PC-9 (cell line): ENCODE data around the gene FAM181B. TPM values are rescaled to one million over a fixed set of nuclear protein-coding genes. Genes with fewer than 3 reads are reported as not detected.
A peak's percentile ranks its signal among the peaks of the same experiment; 100 is the strongest.

Source experiments
- BruUV-seq: library from RNA; stranded (reverse); fragments of 400-500 nt; replicated peaks from 2 replicates; lab custom pipeline; 2021; lab: Mats Ljungman, UMichigan
- CTCF ChIA-PET: fragments of 300-600 bp; sonication (Branson Sonifier 250); formaldehyde crosslinking; loops from one replicate; lab custom pipeline; 2022; ENCODE audit warnings: antibody characterized with exemption; lab: Charles Lee
- POLR2A ChIA-PET: fragments of 300-600 bp; sonication (Branson Sonifier 250); formaldehyde crosslinking; loops from one replicate; lab custom pipeline; 2022; ENCODE audit warnings: antibody characterized with exemption; ENCODE audit not compliant: unreplicated experiment; lab: Charles Lee
- DNase-seq, 2 experiments: peaks; one replicate each; pipeline versions ENCODE4 v3.0.0 to v3.0.0-alpha.2; 2015 to 2022; ENCODE audit warnings: mixed read lengths in 1 of 2
- H2AFZ ChIP-seq: fragments of 200-600 bp; sonication (generic); 2 replicates; pipeline ENCODE4 v1.8.1; 2017; ENCODE audit warnings: antibody characterized with exemption
- H3F3A ChIP-seq: fragments of 200-600 bp; sonication (generic); 2 replicates; pipeline ENCODE4 v1.8.1; 2017; ENCODE audit warnings: antibody characterized with exemption, mild to moderate bottlenecking, low read depth; ENCODE audit not compliant: insufficient read depth
- H3K27ac ChIP-seq: fragments of 200-600 bp; sonication (generic); 2 replicates; pipeline ENCODE4 v1.6.1; 2016; ENCODE audit warnings: mixed run types
- H3K27me3 ChIP-seq: fragments of 200-600 bp; sonication (generic); 2 replicates; pipeline ENCODE4 v1.6.1; 2016; ENCODE audit warnings: low read depth, mixed run types; ENCODE audit not compliant: insufficient read depth
- H3K36me3 ChIP-seq: fragments of 200-600 bp; sonication (generic); 2 replicates; pipeline ENCODE4 v1.6.1; 2016; ENCODE audit warnings: low read depth, mixed run types
- H3K4me1 ChIP-seq: fragments of 200-600 bp; sonication (generic); replicated peaks from 2 replicates; pipeline ENCODE4 v1.6.1; 2016; ENCODE audit warnings: mixed run types; ENCODE audit not compliant: insufficient read depth
- H3K4me2 ChIP-seq: fragments of 200-600 bp; sonication (generic); 2 replicates; pipeline ENCODE4 v1.6.1; 2017; ENCODE audit warnings: mixed run types
- H3K4me3 ChIP-seq: fragments of 200-600 bp; sonication (generic); 2 replicates; pipeline ENCODE4 v1.6.1; 2016; ENCODE audit warnings: mixed run types
- H3K79me2 ChIP-seq: fragments of 200-600 bp; sonication (generic); 2 replicates; pipeline ENCODE4 v1.6.1; 2017; ENCODE audit warnings: low read depth, mixed run types
- H3K9me2 ChIP-seq: fragments of 200-600 bp; sonication (generic); 2 replicates; pipeline ENCODE4 v1.8.1; 2017; ENCODE audit warnings: mild to moderate bottlenecking; ENCODE audit not compliant: insufficient read depth
- H3K9me3 ChIP-seq: fragments of 200-600 bp; sonication (generic); 2 replicates; pipeline ENCODE4 v1.8.1; 2016; ENCODE audit warnings: low read depth; ENCODE audit not compliant: insufficient read depth
- H4K20me1 ChIP-seq: fragments of 200-600 bp; sonication (generic); 2 replicates; pipeline ENCODE4 v1.8.1; 2017; ENCODE audit not compliant: insufficient read depth
- CTCF ChIP-seq: fragments of 200-600 bp; sonication (generic); conservative IDR thresholded peaks from 2 replicates; pipeline ENCODE4 v1.6.1; 2017; ENCODE audit warnings: mixed run types, antibody characterized with exemption, mild to moderate bottlenecking, moderate library complexity
- EZH2 ChIP-seq: fragments of 200-600 bp; sonication (generic); IDR thresholded peaks from 2 replicates; pipeline ENCODE4 v1.8.0; 2017; ENCODE audit warnings: antibody characterized with exemption, low read depth
- intact Hi-C: fragments of 100-400 bp; cut with micrococcal nuclease; formaldehyde crosslinking; loops from one replicate; pipeline ENCODE4 v1.10.0; 2022; ENCODE audit not compliant: unreplicated experiment
- total RNA-seq: library from RNA; stranded (reverse); gene quantifications from 2 replicates; pipeline ENCODE4 v1.2.3, GENCODE V29; 2021

Gene FAM181B
- total RNA-seq, 1 experiment from 2014 or later: not detected

DNA sequence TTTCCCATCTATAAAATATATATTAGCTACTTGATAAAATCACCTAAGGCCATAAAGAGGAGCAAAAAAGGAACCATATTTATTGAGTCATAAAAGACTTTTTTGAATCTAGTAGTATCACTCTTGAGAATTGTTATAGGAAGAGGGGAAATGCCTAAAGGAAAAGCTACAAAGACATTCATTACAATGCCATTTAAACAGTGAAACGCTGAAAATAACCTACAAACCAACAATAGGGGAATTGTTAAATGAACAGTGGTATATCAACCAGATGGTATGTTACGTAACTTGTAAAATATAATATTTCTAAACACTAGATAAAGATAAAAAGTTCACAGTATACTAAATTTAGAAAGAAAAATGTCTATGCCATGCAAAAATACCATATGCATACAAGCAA is 47.5 kb downstream of the FAM181B start:
- Histone ChIP-seq H4K20me1 (no peaks in the 10 kb centered on the region), H3K36me3 (no peaks in the 10 kb centered on the region), H3K27me3 (peaks cover 6% of the 10 kb centered on the region; the same call in 1 of the 2 replicates), H3K4me2 (no peak overlapping the region), H3K79me2 (no peaks in the 10 kb centered on the region), H3K9me2 (no peaks in the 10 kb centered on the region), H3K27ac (no peak overlapping the region), H3K4me1 (peaks cover 11% of the 10 kb centered on the region), H3K4me3 (no peak overlapping the region), H3K9me3 (no peaks in the 10 kb centered on the region), H3F3A (peaks cover 10% of the 10 kb centered on the region; the same call in 1 of the 2 replicates), H2AFZ (no peak overlapping the region)
- no peak for DNase-seq
- intact Hi-C loops: no loop called here
- no TSS peak for BruUV-seq
- ChIA-PET CTCF (no interaction called here), POLR2A (no interaction called here)
- no peak for TF ChIP-seq EZH2
- no peak for TF ChIP-seq CTCF

DNA sequence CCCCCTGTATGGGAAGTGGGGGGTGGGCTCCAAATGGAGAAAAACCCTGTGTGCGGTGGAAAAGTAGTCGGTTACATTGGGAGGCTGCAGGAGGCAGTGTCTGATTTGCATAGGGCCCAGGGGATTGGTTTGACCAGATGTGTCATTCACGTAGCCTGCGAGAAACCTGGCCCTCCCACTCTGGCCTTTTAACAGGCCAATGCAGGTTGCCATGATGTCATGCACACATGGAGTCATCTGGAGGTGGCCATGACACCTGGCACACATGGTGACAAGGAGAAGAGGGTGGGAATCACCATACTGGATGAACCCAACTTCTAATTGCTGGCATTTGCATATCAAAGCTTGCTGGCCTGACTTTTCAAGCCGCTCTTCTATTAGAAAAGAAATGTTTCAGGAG is 50.6 kb downstream of the FAM181B start:
- no peak for DNase-seq
- Histone ChIP-seq H3K9me2 (no peaks in the 10 kb centered on the region), H3K4me2 (peak overlapping the region; percentile 28; the same call in 1 of the 2 replicates), H3K4me1 (peaks cover 11% of the 10 kb centered on the region), H3F3A (peaks cover 10% of the 10 kb centered on the region; the same call in 1 of the 2 replicates), H3K27ac (no peak overlapping the region), H4K20me1 (no peaks in the 10 kb centered on the region), H3K79me2 (no peaks in the 10 kb centered on the region), H3K27me3 (no peaks in the 10 kb centered on the region), H3K4me3 (no peak overlapping the region), H2AFZ (no peak overlapping the region), H3K36me3 (no peaks in the 10 kb centered on the region), H3K9me3 (no peaks in the 10 kb centered on the region)
- CTCF ChIA-PET: interaction anchor here (0.7 kb wide), 2 partner anchors 13 to 396 kb away, joined by 3 to 4 read pairs; no protein-coding TSS in a partner anchor
- no peak for TF ChIP-seq EZH2
- no peak for TF ChIP-seq CTCF
- intact Hi-C loops: no loop called here
- POLR2A ChIA-PET: no interaction called here
- no TSS peak for BruUV-seq

DNA sequence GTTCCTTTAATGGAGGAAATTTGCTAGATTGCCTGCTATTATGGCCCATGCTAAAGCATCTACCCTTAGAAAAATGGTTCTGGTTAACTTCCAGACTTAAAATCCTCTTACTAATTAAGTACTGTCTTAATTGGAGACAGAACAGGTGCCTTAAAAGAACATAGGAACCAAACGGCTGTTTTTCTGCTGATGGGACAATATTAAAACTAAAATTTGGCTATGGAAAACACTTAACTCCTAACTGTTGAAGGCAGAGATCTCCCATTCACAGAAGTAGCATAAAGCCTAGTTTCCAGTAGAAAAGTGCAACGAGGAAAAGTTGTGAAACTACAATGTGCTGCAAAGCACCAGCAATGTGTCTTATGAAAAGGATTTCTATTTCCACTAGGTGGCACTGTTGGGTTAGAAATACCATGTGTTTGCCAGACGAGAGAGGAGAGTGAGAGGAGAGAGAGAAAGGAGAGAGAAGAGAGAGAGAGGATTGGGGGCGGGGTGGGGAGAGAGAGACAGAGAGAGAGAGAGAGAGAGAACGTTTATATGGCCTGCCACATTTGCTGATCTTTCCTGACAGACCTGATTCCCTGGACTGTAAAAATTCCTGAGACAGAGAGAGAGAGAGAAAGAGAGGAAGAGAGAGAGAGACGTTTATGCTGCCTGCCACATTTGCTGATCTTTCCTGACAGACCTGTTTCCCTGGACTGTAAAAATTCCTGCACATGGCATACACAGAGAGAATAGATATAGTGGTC is 51.5 kb downstream of the FAM181B start:
- no peak overlapping the region for H3K27ac ChIP-seq
- H3K4me2 ChIP-seq: peak overlapping the region; percentile 28; the same call in 1 of the 2 replicates
- H3K36me3 ChIP-seq: no peaks in the 10 kb centered on the region
- H3K9me2 ChIP-seq: no peaks in the 10 kb centered on the region
- no peak overlapping the region for H3K4me3 ChIP-seq
- H3K4me1 ChIP-seq: peaks cover 11% of the 10 kb centered on the region
- no peaks in the 10 kb centered on the region for H3K27me3 ChIP-seq
- no peaks in the 10 kb centered on the region for H3K9me3 ChIP-seq
- POLR2A ChIA-PET: no interaction called here
- DNase-seq: peak; percentile 18 to 82
- H3K79me2 ChIP-seq: no peaks in the 10 kb centered on the region
- no peak for TF ChIP-seq EZH2
- peak; percentile 91 for TF ChIP-seq CTCF
- intact Hi-C loops: loop anchor here (1.0 kb wide), 1 partner anchor 13 kb away; no protein-coding TSS in a partner anchor
- no peak overlapping the region for H2AFZ ChIP-seq
- CTCF ChIA-PET: interaction anchor here (0.7 kb wide), 2 partner anchors 13 to 397 kb away, joined by 3 to 4 read pairs; no protein-coding TSS in a partner anchor
- BruUV-seq: no TSS peak
- no peaks in the 10 kb centered on the region for H4K20me1 ChIP-seq
- peaks cover 10% of the 10 kb centered on the region; the same call in 1 of the 2 replicates for H3F3A ChIP-seq
